Measurements from ENCODE around the gene PDE6D.
A peak's percentile ranks its signal among the peaks of the same experiment; 100 is the strongest.
"Not testable (repeated sequence)": the region's sequence is repeated elsewhere in the genome, so short reads cannot be mapped to it uniquely, and the experiment has no call there.

Gene PDE6D

GRCh38 chr2:231717281-231718171 is 63.6 kb downstream of the PDE6D start:
- no peak for DNase-seq

DNA sequence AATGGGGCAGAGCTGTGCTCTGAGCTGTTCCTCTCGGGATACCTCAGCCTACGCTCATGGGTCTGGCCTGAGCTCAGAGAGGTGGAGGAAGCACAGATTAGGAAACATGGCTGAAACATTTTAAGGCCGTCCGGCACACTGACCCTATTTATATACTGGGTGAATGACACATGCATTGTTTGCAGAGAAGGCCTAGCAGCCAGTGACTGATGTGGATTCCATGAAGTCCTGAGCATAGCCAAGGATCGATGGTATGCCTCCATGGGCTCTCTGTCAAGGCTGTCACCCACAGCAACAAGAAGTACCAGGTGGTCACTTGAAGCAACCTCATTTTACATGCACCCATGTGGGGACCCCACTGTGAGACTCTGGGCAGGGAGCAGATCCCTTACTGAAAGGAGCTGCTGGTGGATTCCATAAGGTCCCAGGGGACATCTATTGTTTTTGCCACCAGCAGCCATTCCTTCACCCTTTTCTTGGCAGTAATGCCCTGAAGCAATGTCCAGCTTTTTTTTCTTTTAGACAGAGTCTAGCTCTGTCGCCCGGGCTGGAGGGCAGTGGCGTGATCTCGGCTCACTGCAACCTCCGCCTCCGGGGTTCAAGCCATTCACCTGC is 64.3 kb downstream of the PDE6D start:
- DNase-seq: no peak

- DNase-seq: no peak
Measured at GRCh38 chr2:231715988-231716616, 65.0 kb downstream of the PDE6D start.

GRCh38 chr2:231715499-231715837 is 65.6 kb downstream of the PDE6D start:
- no peak for DNase-seq

DNA sequence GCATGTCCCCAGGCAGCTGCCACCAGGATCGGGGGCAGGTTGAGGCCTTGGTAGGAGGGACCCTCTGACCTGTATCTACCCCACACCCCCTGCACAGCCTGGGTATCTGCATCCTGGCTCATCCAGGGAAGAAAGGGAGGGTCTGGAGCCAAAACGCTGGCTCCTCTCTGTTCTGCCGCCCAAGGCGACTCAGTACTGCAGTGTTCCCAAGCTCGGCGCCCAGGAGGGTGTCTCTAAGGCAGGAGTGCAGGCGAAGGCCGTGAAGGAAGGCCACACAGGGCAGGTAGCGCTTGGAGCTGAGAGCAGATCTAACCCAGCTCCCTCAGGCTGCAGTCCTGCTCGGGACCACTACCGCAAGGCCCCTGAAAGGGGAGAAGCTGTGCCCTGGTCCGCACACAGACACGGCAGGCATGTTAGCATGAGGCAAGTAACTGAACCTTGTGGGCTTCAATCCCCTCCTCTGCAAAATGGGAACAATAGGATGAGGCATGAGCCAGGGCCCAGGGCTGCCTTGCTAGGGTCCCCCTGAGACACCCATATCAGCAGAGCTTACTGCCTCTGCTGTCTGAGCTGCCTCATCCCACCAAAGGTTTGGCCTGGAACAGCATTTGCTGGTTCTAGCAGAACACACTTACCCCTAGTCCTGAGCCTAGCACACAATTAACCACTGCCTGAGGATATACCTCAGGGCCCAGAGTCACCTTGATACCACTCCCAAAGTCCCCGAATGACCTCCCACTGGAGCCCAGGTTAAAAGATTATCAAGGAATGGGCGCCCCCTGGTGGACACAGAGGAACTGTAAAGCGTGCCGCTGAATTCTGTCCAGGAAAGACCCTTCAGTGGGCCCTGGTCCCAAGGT is 66.2 kb downstream of the PDE6D start:
- DNase-seq: peak; percentile 64 to 77 (median 74)

- peak; percentile 87 to 96 (median 89) for DNase-seq
Measured at GRCh38 chr2:231713730-231714638, 67.1 kb downstream of the PDE6D start.

GRCh38 chr2:231713406-231713729 is 67.7 kb downstream of the PDE6D start:
- not testable (repeated sequence) for DNase-seq

DNA sequence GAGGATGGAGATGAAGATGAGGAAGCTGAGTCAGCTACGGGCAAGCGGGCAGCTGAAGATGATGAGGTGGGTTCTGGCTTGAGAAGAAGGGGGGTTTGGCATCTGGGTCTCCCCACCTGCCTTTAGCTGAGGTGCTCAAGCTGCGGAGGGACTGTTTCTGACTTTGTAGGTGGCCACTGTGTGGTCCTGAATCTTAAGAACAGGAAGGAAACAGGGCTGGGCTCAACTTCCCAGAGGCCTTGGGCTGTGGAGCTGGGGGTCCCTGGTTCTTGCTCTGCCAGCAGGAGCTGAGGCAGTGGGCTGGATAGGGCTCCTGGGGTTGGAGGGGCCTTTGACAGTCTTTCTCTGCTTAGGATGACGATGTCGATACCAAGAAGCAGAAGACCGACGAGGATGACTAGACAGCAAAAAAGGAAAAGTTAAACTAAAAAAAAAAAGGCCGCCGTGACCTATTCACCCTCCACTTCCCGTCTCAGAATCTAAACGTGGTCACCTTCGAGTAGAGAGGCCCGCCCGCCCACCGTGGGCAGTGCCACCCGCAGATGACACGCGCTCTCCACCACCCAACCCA is 68.5 kb downstream of the PDE6D start:
- DNase-seq: peak in 1 of 4 experiments; percentile 27

DNA sequence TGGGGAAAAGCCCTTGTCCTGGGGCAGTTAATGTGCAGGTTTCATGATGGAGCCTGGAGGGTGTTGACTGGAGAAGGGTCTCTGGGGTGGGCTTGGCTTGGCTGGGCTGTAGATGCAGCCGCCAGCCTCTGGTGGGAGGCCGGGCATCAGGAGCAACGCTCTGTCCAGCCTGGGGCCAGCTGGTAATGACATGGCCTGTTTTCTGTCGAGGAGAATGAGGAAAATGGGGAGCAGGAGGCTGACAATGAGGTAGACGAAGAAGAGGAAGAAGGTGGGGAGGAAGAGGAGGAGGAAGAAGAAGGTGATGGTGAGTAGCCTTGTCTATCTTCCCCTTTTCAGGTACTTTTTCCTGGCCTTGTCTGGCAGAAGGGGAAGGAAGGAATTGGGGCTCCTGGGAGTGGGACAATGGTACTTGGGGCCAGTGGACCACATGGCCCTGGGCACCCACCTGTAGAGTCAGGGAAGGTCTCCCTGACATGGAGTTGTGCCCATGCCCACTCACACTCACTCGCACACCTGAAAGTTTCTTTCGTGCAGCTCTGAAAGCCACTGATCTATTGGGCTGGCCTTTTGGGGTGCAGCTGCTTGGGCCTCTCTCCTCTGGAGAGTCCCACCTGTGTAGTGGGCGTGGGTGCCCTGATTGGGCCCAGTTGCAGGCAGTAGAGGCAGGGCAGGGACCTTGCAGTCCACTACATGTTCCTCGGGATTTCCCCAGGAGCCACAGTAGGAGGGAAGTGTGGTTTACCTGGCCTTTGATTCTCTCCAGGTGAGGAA is 69.2 kb downstream of the PDE6D start:
- peak in 1 of 4 experiments; percentile 10 for DNase-seq

DNA sequence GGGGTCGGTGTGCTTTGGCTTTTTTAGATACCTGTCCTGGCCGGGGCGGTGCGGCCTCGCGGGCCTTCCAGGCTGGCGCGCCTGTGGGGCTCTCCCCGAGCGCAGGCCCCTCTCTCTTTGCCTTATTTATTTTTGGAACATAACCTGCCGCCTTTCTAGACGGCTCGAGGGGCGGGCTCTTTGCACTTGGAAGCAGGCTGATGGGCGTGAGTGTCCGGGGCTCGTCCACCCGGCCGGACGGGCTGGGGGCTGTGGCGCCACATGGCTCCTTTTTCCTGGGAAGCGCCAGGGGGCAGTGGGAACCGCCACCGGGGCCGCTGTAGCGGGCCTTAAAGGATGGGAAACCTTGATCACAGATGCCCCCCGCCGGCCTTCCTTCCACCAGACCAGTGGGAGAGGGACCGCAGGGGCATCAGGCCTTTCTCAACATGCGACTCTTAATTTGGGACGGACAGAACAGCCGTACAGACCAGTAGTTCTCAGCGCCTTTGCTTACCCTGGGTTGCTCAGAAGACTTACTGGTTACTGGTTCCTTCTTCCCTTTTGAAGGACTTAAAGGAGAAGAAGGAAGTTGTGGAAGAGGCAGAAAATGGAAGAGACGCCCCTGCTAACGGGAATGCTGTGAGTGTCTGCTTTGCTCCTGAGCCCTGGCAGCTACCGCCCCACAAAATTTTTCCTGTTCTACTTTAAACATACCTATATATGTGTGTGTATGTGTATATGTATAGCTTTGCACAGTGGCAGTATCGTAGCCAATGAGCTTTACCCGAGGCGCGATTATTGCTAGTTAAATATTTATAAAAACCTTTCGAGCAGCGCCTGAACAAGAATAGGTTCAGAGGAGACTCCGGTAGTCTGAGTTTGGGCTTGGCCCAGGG is 70.0 kb downstream of the PDE6D start:
- peak in 2 of 4 experiments; percentile 30 to 43 for DNase-seq

DNA sequence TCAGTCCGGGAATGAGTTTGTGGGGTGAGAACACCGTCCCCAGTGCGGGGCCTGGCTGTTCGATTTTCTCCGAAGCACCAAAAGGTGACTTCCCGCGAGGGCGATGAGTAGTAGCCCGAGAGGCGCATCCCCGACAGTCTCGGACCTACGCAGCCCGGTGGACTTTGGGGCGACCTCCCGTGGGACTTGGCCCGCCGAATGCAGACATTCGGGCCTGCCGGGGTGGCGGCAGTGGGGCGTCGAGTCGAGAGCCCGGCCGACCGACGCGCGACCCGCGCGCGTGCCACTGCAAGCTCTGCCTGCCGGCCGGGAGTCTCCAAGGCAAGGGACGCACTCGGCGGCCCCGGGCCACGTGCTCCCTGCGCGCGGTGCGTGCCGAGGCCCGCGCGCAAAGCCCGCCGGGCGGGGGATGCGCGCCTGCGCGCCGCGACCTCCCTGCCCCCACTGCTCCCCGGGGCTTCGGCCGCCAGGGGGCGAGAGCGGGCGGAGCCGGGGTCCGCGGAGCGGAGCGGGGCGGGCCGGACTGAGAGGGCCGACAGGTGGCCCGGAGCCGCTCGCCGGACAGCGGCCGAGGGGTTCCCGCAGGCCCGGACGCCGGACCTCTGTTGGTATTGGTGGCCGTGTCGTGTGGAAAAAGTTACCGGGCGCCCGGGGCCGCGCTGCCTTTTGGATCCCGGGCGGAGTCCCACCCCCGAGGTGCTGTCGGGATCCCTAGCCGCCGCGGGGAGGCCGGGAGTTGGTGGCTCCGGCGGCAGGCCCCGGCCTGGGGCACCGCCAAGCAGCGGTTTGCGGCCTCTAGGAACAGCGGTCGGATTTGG is 70.9 kb downstream of the PDE6D start:
- DNase-seq: peak; percentile 80 to 87 (median 81)

DNA sequence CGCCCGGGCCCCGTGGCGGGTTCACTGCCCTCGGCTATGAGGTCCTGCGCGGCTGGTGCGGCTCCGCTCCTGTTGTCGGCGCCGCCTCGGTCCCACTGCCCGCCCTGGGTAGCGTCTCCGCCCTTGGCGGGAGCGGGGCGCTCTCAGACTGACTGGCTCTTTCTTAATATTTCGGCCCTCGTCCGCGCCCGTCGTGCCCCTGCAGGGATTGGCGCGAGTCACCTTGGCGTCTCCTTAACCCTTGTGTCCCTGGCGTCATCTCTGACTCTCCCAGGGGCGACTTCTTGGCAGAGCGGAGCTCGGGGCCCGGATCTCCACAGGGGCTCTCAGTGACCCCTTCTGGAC is 71.5 kb downstream of the PDE6D start:
- peak; percentile 52 to 62 (median 58) for DNase-seq

GRCh38 chr2:231708773-231709635 is 72.1 kb downstream of the PDE6D start:
- peak; percentile 39 to 58 (median 56) for DNase-seq

GRCh38 chr2:231707927-231708772 is 72.9 kb downstream of the PDE6D start, which contains the start of gene PTMA:
PTMA (plus strand) TSS chr2:231708525; CDS start chr2:231708707, 182 bp downstream.
- peak; percentile 98 to 99 (median 98) for DNase-seq

DNA sequence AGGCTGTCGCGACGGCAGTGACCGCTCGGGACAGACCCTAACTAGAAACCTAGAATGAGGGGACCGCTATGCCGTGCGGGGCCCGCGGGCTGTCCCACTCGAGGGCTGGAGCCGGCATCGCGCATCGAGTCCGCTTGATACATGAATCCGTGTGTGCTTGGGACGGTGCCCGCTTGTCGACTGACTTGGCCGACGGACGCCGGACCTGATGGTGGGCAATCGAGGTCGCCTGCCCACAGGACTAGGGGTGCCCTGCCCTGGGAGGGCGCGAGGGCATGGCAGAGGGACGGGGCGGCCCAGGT is 73.5 kb downstream of the PDE6D start:
- peak in 3 of 4 experiments; percentile 51 to 83 (median 62) for DNase-seq

GRCh38 chr2:231706731-231707624 is 74.1 kb downstream of the PDE6D start:
- peak; percentile 89 to 98 (median 96) for DNase-seq

Measured in activated naive CD4-positive, alpha-beta T cell (primary cell).